Aorta (tissue), 5 donors: ENCODE results near the gene THEMIS. TPM values are rescaled to one million over a fixed set of nuclear protein-coding genes. Genes with fewer than 3 reads are reported as not detected.
"Not testable (repeated sequence)": the region's sequence is repeated elsewhere in the genome, so short reads cannot be mapped to it uniquely, and the experiment has no call there.

Source experiments
- ATAC-seq: fragments of 200-7000 bp; cut with Tn5 transposase; one replicate; pipeline ENCODE4 v1.9.1; 2022; ENCODE audit warnings: moderate library complexity; ENCODE audit not compliant: low FRiP score
- DNase-seq, 2 donors: peaks; one replicate each; pipeline ENCODE4 v3.0.0-alpha.2; 2020
- H3K27ac ChIP-seq, 2 donors: one replicate each; pipeline ENCODE4 v1.5.1; 2013; ENCODE audit warnings: low read length in 2 of 2, mild to moderate bottlenecking in 2 of 2, moderate library complexity in 2 of 2, control low read depth in 1 of 2, inconsistent platforms in 1 of 2, low read depth in 1 of 2
- H3K27me3 ChIP-seq, 2 donors: one replicate each; pipeline ENCODE4 v1.6.1; 2013; ENCODE audit warnings: control low read depth in 1 of 2, low read length in 1 of 2, mild to moderate bottlenecking in 1 of 2, moderate library complexity in 1 of 2; ENCODE audit not compliant: insufficient read depth in 2 of 2, control insufficient read depth in 1 of 2
- H3K36me3 ChIP-seq, 2 donors: one replicate each; pipeline ENCODE4 v1.6.1; 2013; ENCODE audit warnings: control low read depth in 1 of 2, low read length in 1 of 2, mild to moderate bottlenecking in 1 of 2; ENCODE audit not compliant: insufficient read depth in 2 of 2, control insufficient read depth in 1 of 2
- H3K4me1 ChIP-seq, 2 donors: one replicate each; pipeline ENCODE4 v1.6.1; 2013; ENCODE audit warnings: low read length in 2 of 2, control low read depth in 1 of 2, mild to moderate bottlenecking in 1 of 2, moderate library complexity in 1 of 2; ENCODE audit not compliant: insufficient read depth in 2 of 2, control insufficient read depth in 1 of 2
- H3K4me3 ChIP-seq, 2 donors: one replicate each; pipeline ENCODE4 v1.5.1; 2013; ENCODE audit warnings: low read length in 2 of 2, control low read depth in 1 of 2, mild to moderate bottlenecking in 1 of 2
- H3K9me3 ChIP-seq: one replicate; pipeline ENCODE4 v1.6.1; 2013; ENCODE audit warnings: mild to moderate bottlenecking, low read length; ENCODE audit not compliant: control insufficient read depth
- WGBS, 2 donors: extraction: QIAGEN DNeasy Blood & Tissue Kit; methylation state at CpG; one replicate each; pipeline ENCODE4 v1.1.7; 2013; 5-methylcytosine and 5-hydroxymethylcytosine counted together
- intact Hi-C, 2 donors: fragments of 100-400 bp; cut with DNase I; formaldehyde crosslinking; loops; one replicate each; pipeline versions ENCODE4 v1.14.2 to v1.15.0; 2022
- polyA plus RNA-seq, 2 donors: library from polyadenylated mRNA; stranded (reverse); fragments of 200-250 nt; gene quantifications; one replicate each; pipeline ENCODE4 v1.2.3, GENCODE V29; 2013
- total RNA-seq, 2 donors: library from RNA; stranded (reverse); fragmentation: NEBNext Ultra II Directional; extraction: Animal tissue kit (Norgen Biotek cat#: 25700); gene quantifications; one replicate each; pipeline ENCODE4 v1.2.1, GENCODE V29; 2021
- donor health status: healthy with polysubstance abuse.
- donor health status: Bipolar disorder and iron deficiency.
- donor health status: DM: no; HTN: no; CAD: no.
- donor health status: DM: no; HTN: no; CAD: no.
- donor health status: DM: yes; HTN: yes; CAD: no.

The THEMIS gene
- total and polyA plus RNA-seq, 4 donors, result 0.63 to 1.7 (median 0.68) TPM; not detected in 1

GRCh38 chr6:127690588-127690987, 210.3 kb downstream of the THEMIS start:
- DNase-seq, result no peak
- ATAC-seq, result no peak
- intact Hi-C loops, result loop anchor here in 1 of 2 donors (5.0 kb wide), 1 partner anchor 1657 kb away; no protein-coding TSS in a partner anchor
- no peaks in the 10 kb centered on the region for H3K36me3 ChIP-seq
- H3K4me1 ChIP-seq, result no peaks in the 10 kb centered on the region
- H3K9me3 ChIP-seq, result no peaks in the 10 kb centered on the region
- H3K27me3 ChIP-seq, result no peaks in the 10 kb centered on the region
- H3K27ac ChIP-seq, result no peak overlapping the region
- H3K4me3 ChIP-seq, result no peak overlapping the region

- Histone ChIP-seq H3K27me3 (no peaks in the 10 kb centered on the region), H3K4me3 (no peak overlapping the region), H3K4me1 (no peaks in the 10 kb centered on the region), H3K36me3 (no peaks in the 10 kb centered on the region), H3K9me3 (no peaks in the 10 kb centered on the region), H3K27ac (no peak overlapping the region)
- ATAC-seq (no peak), DNase-seq (no peak)
- intact Hi-C loops, result loop anchor here in 1 of 2 donors (5.0 kb wide), 1 partner anchor 1657 kb away; no protein-coding TSS in a partner anchor
These were observed 210.8 kb downstream of the THEMIS start for GRCh38 chr6:127690092-127690491.

GRCh38 chr6:127687490-127687889, 213.4 kb downstream of the THEMIS start:
- H3K9me3 ChIP-seq, H3K4me3 ChIP-seq, DNase-seq, intact Hi-C loops, ATAC-seq, H3K27ac ChIP-seq, H3K4me1 ChIP-seq, H3K27me3 ChIP-seq, H3K36me3 ChIP-seq: not testable (repeated sequence)
- 83 to 88% methylated on average over 3 of the region's 3 CpGs for WGBS, 2 donors

GRCh38 chr6:127686084-127686483, 214.8 kb downstream of the THEMIS start:
- Histone ChIP-seq H3K27ac (no peak overlapping the region), H3K4me1 (no peaks in the 10 kb centered on the region), H3K4me3 (no peak overlapping the region), H3K27me3 (no peaks in the 10 kb centered on the region), H3K9me3 (no peaks in the 10 kb centered on the region), H3K36me3 (no peaks in the 10 kb centered on the region)
- DNase-seq (no peak), ATAC-seq (no peak)
- intact Hi-C loops, result no loop called here

- H3K4me1 ChIP-seq, result no peaks in the 10 kb centered on the region
- no peak overlapping the region for H3K4me3 ChIP-seq
- 78 to 90% methylated on average over 1 of the region's 1 CpG for WGBS, 2 donors
- ATAC-seq (no peak), DNase-seq (no peak)
- intact Hi-C loops, result no loop called here
- H3K27me3 ChIP-seq, result no peaks in the 10 kb centered on the region
- no peaks in the 10 kb centered on the region for H3K9me3 ChIP-seq
- no peaks in the 10 kb centered on the region for H3K36me3 ChIP-seq
- H3K27ac ChIP-seq, result no peak overlapping the region
These were observed 216.4 kb downstream of the THEMIS start for GRCh38 chr6:127684501-127684900.
